ENCODE measurements around the gene NRBP1.

Gene NRBP1

GRCh38 chr2:27428213-27428977, at the start of gene NRBP1:
Gene NRBP1, plus strand, starts transcription at chr2:27428631. Its CDS starts 4,643 bp downstream, at chr2:27433274.
- no peak for TF ChIP-seq CTCF (conservative IDR thresholded peaks at IDR 0.05)
- H3K27ac ChIP-seq = peak within 1 kb of the TSS; percentile 89

- H3K27ac ChIP-seq = peak overlapping the region; percentile 86
- no peak for TF ChIP-seq CTCF (conservative IDR thresholded peaks at IDR 0.05)
These were observed 49.6 kb upstream of the NRBP1 start for GRCh38 chr2:27378809-27379290.

- H3K27ac ChIP-seq = peak overlapping the region; percentile 86
- no peak for TF ChIP-seq CTCF (conservative IDR thresholded peaks at IDR 0.05)
These were observed 49.0 kb upstream of the NRBP1 start for GRCh38 chr2:27379383-27379835.

GRCh38 chr2:27379836-27380625, 48.4 kb upstream of the NRBP1 start:
- H3K27ac ChIP-seq = peak overlapping the region; percentile 86
- no peak for TF ChIP-seq CTCF (conservative IDR thresholded peaks at IDR 0.05)

- TF ChIP-seq CTCF (conservative IDR thresholded peaks at IDR 0.05) = no peak
- peak within 1 kb of the TSS; percentile 86 for H3K27ac ChIP-seq
These were observed 47.5 kb upstream of the NRBP1 start, which contains the start of gene ZNF513 for GRCh38 chr2:27380626-27381545. Gene ZNF513, minus strand, starts transcription at chr2:27380734. Its CDS starts 208 bp downstream, at chr2:27380526.

GRCh38 chr2:27381577-27382181, 46.8 kb upstream of the NRBP1 start:
- peak overlapping the region; percentile 86 for H3K27ac ChIP-seq
- no peak for TF ChIP-seq CTCF (conservative IDR thresholded peaks at IDR 0.05)
